ENCODE results near the gene INAFM1.

Gene INAFM1

DNA sequence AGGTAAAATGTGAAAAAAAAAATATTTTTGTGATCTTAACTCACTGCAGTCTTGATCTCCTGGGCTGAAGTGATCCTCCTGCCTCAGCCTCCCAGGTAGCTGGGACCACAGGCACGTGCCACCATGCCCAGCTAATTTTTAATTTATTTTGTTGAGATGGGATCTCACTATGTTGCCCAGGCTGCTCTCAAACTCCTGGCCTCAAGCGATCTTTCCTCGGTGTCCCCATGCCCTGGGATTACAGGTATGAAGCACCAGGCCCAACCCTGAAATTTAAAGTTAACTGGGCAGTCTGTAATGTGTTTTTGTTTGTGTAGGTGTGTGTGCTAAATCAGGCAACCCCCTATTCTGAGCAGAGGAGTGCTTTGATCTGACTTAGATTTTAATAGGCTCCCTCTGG is 31.6 kb downstream of the INAFM1 start:
- in situ Hi-C loops (cut with MboI; ENCODE audit: low sequenced_read_pairs), result no loop called here

DNA sequence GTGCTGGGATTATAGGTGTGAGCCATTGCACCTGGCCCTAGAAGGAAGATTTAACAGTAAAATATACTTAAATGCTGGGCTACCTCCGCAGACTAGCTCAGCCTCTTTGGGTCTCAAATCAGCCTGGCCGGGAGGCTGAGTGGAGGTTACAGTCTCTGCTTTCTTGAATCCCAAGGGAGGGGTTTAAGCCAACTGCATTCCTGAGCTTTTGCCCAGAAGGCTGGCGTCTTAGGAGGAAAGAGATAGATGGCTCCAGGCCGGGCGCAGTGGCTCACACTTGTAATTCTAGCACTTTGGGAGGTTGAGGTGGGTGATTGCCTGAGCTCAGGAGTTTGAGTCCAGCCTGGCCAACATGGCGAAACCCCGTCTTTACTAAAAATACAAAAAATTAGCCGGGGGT is 34.4 kb downstream of the INAFM1 start:
- in situ Hi-C loops (cut with MboI; ENCODE audit: low sequenced_read_pairs), result no loop called here

DNA sequence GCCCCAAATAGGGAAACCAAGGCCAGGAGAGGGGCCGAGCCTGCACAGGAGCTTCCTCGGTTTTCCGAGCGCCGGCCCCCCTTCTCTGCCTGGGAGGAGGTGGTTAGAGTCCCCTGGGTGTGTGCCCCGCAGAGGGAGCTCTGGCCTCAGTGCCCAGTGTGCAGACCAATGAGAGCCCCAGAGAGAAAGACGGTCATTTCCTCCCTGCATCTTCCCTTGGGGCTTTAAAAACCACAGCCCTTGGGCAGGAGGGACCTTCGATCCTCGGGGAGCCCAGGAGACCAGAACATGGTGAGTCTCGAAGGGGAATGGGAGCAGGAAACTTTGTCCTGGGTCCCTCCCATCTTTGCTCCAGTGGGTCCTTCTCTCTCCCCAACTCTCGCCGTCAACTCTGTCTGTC is 34.9 kb downstream of the INAFM1 start, which contains the start of gene C5AR1:
TSS of gene C5AR1 (plus strand) at position 254 of the 400 bp plus-strand sequence. CDS start at position 289, 35 bp downstream.
- in situ Hi-C loops (cut with MboI; ENCODE audit: low sequenced_read_pairs), result no loop called here

DNA sequence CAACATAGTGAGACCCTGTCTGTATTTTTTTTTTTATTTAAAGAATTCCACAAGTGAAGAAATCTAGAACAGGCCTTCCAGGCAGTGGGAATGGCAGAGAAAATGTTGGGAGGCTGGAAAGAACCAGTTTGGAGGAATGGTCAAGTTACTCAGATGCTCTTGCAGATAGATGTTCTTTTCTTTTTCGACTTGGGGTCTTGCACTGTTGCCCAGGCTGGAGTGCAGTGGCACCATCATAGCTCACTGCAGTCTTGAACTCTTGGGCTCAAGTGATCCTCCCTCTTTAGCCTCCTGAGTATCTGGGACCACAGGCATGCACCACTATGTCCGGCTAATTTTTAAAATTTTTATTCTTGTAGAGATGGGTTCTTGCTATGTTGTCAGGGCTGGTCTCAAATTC is 35.6 kb downstream of the INAFM1 start:
- in situ Hi-C loops (cut with MboI; ENCODE audit: low sequenced_read_pairs), result no loop called here

DNA sequence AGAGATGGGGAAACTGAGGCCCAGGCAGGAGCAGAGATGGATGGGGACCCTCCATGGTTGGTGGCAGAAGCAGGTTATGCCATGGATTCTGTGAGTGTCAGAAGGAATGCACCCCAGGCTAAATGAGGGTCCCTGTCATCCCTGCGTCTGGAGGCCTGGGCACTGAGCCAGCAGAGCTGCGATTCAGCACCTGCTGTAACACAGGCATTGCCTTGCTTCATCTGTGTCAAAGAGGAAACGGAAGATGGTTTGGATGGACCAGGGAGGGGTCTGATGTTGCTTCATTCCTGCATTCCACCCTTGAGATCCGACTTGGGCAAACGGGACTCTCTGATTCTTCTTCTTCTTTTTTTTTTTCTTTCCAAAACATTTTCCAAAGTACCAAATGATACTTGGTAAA is 36.1 kb downstream of the INAFM1 start:
- in situ Hi-C loops (cut with MboI; ENCODE audit: low sequenced_read_pairs), result no loop called here

DNA sequence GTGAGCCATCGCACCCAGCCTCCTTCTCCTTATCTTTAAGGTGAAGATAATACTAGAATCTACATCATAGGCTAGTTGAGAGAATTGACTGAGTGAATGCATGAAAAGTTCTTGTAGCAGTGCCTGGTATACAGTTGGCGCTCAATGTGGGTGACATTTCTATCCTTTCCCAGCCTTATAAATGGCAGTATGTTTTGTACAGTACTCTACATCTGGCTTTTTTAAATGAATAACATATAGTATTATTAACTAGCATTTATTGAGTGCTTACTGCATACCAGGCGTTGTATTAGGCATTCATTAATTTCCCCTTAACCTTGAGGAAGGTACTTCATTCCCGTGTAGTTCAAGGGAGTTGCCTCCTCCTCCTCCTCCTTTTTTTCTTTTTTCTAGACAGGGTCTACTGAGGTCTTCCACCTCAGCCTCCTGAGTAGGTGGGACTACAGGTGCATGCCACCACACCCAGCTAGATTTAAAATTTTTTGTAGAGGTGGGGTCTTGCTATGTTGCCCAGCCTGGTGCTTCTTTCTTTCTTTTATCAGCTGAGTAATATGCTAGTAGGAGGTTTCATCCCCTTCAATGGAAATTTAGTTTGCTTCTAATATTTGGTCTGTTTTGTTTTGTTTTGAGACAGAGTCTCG is 37.8 kb downstream of the INAFM1 start:
- in situ Hi-C loops (cut with MboI; ENCODE audit: low sequenced_read_pairs), result no loop called here

DNA sequence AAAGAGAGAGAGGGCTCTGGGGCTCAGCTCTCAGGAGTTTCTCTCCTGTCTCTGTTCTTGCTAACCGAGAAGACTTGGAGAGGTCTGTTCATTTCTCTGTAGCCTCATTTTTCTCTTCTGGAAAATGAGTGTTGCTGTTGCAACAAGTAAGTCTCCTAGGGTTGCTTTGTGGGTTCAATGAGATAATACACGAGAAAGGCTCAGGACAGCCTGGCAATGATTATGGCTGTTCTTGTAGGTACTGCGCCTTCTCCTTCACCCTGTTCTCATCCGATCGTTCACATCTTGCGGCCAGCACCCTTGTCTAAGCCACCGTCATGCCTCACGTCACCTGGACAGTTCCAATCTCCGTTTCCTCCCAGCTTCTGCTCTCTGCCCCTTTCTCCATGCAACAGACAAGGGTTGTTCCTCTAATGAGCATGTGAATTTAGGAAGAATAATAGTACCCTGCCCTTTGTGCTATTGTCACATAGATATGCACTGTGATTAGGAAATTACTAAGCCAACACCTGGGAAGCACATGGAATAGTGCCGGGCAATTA is 39.1 kb downstream of the INAFM1 start:
- in situ Hi-C loops (cut with MboI; ENCODE audit: low sequenced_read_pairs), result no loop called here

DNA sequence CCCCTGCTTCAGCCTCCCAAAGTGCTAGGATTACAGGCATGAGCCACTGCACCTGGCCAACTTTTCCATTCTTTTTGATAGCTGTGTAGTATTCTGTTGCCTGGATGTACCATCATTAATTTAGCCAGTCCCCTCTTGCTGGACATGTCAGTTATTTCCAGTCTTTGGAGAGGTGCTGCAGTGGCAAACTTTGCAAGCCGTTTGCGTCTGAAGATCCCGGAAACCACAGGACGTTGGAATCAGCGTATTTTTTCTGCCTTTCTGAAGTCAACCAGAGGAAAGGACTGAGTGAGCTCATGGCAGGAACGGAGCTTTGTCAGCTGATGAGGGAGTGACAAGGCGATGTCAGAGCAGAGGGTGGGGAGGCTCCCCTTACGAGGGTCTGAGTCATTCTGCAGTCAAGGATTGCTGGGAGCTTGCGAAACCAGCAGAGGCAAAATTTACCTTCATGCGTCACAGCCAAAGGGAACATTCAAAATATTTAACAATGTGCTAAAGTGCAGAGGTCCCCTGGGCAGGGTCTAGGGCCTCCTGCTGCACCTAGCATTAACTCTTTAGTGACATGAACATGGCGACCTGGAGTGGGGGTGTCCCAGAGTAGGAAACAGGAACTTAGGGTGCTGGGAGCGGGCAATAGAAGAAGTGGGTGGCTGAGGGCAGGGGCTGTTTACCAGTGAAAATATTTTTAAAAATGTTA is 40.6 kb downstream of the INAFM1 start:
- in situ Hi-C loops (cut with MboI; ENCODE audit: low sequenced_read_pairs), result no loop called here

DNA sequence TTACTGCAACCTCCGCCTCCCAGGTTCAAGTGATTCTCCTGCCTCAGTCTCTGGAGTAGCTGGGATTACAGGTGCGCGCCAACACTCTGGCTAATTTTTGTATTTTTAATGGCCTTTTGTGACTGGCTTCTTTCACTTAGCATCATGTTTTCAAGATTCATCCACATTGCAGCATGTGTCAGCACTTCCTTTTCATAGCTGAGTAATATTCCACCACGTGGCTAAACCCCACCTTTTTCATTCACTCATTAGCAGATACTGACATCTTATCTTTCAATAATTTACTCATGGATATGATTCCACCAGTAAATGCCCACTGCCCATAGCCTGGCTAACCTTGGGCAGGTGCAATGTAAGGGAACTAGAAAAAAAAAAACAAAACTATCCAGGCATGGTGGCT is 41.8 kb downstream of the INAFM1 start:
- in situ Hi-C loops (cut with MboI; ENCODE audit: low sequenced_read_pairs), result no loop called here

DNA sequence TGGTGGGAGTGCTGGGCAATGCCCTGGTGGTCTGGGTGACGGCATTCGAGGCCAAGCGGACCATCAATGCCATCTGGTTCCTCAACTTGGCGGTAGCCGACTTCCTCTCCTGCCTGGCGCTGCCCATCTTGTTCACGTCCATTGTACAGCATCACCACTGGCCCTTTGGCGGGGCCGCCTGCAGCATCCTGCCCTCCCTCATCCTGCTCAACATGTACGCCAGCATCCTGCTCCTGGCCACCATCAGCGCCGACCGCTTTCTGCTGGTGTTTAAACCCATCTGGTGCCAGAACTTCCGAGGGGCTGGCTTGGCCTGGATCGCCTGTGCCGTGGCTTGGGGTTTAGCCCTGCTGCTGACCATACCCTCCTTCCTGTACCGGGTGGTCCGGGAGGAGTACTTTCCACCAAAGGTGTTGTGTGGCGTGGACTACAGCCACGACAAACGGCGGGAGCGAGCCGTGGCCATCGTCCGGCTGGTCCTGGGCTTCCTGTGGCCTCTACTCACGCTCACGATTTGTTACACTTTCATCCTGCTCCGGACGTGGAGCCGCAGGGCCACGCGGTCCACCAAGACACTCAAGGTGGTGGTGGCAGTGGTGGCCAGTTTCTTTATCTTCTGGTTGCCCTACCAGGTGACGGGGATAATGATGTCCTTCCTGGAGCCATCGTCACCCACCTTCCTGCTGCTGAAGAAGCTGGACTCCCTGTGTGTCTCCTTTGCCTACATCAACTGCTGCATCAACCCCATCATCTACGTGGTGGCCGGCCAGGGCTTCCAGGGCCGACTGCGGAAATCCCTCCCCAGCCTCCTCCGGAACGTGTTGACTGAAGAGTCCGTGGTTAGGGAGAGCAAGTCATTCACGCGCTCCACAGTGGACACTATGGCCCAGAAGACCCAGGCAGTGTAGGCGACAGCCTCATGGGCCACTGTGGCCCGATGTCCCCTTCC is 45.5 kb downstream of the INAFM1 start:
- in situ Hi-C loops (cut with MboI; ENCODE audit: low sequenced_read_pairs), result no loop called here

DNA sequence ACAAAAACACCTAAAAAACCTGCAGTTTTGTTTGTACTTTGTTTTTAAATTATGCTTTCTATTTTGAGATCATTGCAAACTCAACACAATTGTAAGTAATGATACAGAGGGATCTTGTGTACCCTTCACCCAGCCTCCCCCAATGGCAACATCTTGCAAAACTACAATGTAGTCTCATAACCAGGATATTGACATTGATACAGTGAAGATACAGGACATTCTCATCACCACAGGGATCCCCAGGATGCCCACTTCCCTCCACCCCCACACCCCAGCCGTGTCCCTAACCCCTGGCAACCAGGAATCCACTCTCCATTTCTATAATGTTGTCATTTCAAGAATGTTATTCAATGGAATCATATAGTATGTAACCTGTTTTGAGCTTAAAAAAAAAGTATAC is 46.9 kb downstream of the INAFM1 start:
- in situ Hi-C loops (cut with MboI; ENCODE audit: low sequenced_read_pairs), result no loop called here

DNA sequence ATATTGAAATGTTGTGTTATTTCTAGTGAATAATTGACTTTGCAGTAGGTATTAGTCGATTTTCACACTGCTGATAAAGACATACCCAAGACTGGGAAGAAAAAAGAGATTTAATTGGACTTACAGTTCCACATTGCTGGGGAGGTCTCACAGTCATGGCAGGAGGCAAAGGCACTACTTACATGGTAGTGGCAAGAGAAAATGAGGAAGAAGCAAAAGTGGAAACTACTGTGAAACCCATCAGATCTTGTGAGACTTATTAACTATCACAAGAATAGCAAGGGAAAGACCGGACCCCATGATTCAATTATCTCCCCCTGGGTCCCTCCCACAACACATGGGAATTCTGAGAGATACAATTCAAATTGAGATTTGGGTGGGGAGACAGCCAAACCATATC is 47.4 kb downstream of the INAFM1 start:
- in situ Hi-C loops (cut with MboI; ENCODE audit: low sequenced_read_pairs), result no loop called here

DNA sequence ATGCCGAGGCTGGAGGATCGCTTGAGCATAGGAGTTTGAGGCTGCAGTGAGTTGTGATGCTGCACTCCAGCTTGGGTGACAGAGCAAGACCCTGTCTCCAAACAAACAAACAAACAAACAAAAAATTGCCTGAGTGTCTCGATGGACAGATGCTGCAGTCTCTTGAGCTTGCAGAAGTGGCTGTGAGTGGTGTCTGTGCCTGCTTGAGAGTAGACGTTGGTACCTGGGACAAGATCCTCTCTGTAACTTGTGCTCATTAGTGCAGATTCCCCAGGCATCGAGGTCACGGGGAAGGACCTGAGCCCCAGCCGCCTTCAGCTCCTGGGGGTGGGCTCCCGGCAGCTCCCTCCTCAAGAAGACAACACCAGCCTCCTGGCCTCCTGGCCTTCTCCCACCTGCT is 48.7 kb downstream of the INAFM1 start:
- in situ Hi-C loops (cut with MboI; ENCODE audit: low sequenced_read_pairs), result no loop called here

DNA sequence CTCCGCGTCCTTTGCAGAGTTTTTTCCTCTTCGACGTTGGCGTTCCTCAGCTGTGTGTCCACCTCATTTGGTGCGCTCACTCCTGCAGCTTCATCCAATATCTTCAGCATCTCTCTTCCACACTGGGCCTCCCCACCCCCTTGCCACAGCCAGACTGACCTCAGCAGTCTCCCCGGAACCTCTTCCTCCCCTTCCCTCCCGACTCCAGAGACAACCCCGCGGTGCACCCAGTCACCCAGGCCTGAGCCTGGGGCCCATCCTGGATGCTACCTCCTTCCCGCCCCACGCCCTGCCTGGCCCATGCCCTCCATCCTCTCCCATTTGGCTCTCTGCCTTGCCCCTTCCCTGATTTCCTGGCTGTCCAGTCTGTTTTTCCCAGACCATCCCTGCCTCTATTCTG is 49.2 kb downstream of the INAFM1 start:
- in situ Hi-C loops (cut with MboI; ENCODE audit: low sequenced_read_pairs), result no loop called here

DNA sequence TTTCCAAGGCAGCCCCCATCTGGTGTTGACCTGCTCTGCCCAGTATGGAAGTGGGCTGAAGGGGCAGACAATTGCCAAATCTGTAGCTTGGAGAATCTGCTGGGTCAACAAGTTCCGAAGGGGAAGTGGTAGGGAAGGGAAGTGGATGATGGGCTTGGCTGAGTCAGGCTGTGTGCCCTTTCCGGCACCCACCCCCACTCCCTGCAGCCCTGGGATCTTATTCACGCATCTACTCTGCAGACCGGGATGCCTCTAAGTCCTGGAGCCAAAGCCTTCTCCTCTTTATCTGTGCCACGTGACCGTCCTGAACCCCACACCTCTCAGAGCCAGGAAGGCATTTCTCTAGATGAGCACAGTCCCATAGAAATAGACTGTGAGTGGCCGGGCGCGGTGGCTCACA is 49.8 kb downstream of the INAFM1 start:
- in situ Hi-C loops (cut with MboI; ENCODE audit: low sequenced_read_pairs), result no loop called here
